ENCODE data around the gene SMIM44.

- TF ChIP-seq ZNF274 (IDR thresholded peaks at IDR 0.05; ENCODE audit: low read depth, low read length) (no peak), SUZ12 (IDR thresholded peaks at IDR 0.05; ENCODE audit: extremely low read depth, insufficient read depth, insufficient read length) (no peak), YY1 (IDR thresholded peaks at IDR 0.05; ENCODE audit: insufficient read depth, insufficient read length) (no peak)
Observed at GRCh38 chr19:3444695-3445234, 38.5 kb downstream of the SMIM44 start.
